Esophagus (tissue), 2 donors: Measurements from ENCODE around the gene RACGAP1. TPM values are rescaled to one million over a fixed set of nuclear protein-coding genes. Genes with fewer than 3 reads are reported as not detected.
A peak's percentile ranks its signal among the peaks of the same experiment; 100 is the strongest.

Experiments
- H3K27ac ChIP-seq, 2 donors: one replicate each; pipeline ENCODE4 v1.5.1; 2013; ENCODE audit warnings: low read depth in 2 of 2, mild to moderate bottlenecking in 2 of 2, inconsistent platforms in 1 of 2, low read length in 1 of 2, moderate library complexity in 1 of 2
- H3K27me3 ChIP-seq, 2 donors: one replicate each; pipeline ENCODE4 v1.6.1; 2013; ENCODE audit warnings: low read length in 2 of 2, control low read depth in 1 of 2, mild to moderate bottlenecking in 1 of 2; ENCODE audit not compliant: insufficient read depth in 2 of 2, control insufficient read depth in 1 of 2
- H3K36me3 ChIP-seq, 2 donors: one replicate each; pipeline ENCODE4 v1.6.1; 2013; ENCODE audit warnings: low read length in 1 of 2; ENCODE audit not compliant: control insufficient read depth in 2 of 2, insufficient read depth in 2 of 2
- H3K4me1 ChIP-seq, 2 donors: one replicate each; pipeline ENCODE4 v1.6.1; 2013; ENCODE audit warnings: low read length in 1 of 2; ENCODE audit not compliant: control insufficient read depth in 2 of 2, insufficient read depth in 2 of 2
- H3K4me3 ChIP-seq, 2 donors: one replicate each; pipeline ENCODE4 v1.5.1; 2013; ENCODE audit warnings: low read length in 2 of 2, mild to moderate bottlenecking in 2 of 2, low read depth in 1 of 2, moderate library complexity in 1 of 2
- H3K9me3 ChIP-seq, 2 donors: one replicate each; pipeline ENCODE4 v1.6.1; 2013; ENCODE audit warnings: mild to moderate bottlenecking in 2 of 2, low read depth in 1 of 2, low read length in 1 of 2, moderate library complexity in 1 of 2; ENCODE audit not compliant: control insufficient read depth in 2 of 2, insufficient read depth in 1 of 2
- WGBS, 2 donors: extraction: QIAGEN DNeasy Blood & Tissue Kit; methylation state at CpG; one replicate each; pipeline ENCODE4 v1.1.7; 2013; 5-methylcytosine and 5-hydroxymethylcytosine counted together
- polyA plus RNA-seq, 2 donors: library from polyadenylated mRNA; stranded (reverse); fragments of 200-250 nt; gene quantifications; one replicate each; pipeline ENCODE4 v1.2.3, GENCODE V29; 2013
- donor health status: healthy with polysubstance abuse.
- donor health status: Bipolar disorder and iron deficiency.

Gene RACGAP1
- polyA plus RNA-seq, 2 donors = 6.0 to 16.8 TPM

DNA sequence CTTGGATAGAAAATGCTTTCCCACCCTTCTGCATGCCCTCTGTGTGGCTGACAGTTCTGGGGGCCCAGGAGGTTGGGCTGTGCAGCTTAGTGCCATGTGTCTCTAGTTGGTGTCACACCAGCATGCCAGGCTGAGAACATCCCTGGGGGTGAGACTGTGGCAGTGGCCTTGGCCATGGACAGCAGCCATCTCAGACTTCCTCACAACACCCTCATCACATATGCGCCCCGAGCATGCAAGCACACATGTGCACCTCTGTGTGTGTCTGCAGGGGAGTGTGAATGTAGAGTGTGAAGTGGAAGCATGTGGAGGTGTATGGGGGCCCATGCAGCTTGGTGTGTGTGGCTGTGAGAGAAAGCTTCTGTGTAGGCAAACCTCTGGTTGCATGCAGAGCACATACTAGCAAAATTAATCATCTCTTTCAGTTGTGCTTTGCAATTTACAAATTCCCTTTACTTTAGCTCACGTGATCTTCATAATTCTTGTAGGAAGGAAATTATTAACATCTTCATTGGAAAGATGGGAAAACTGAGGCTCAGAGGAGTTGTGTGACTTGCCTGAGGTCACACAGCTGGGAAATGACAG, 40.5 kb upstream of the RACGAP1 start:
- Histone ChIP-seq H3K4me1 (peaks cover 3% of the 10 kb centered on the region in 2 donors), H3K4me3 (no peak overlapping the region), H3K27ac (no peak overlapping the region), H3K36me3 (no peaks in the 10 kb centered on the region), H3K9me3 (no peaks in the 10 kb centered on the region), H3K27me3 (no peaks in the 10 kb centered on the region)
- WGBS, 2 donors = 82 to 84% methylated on average over 3 of the region's 3 CpGs

DNA sequence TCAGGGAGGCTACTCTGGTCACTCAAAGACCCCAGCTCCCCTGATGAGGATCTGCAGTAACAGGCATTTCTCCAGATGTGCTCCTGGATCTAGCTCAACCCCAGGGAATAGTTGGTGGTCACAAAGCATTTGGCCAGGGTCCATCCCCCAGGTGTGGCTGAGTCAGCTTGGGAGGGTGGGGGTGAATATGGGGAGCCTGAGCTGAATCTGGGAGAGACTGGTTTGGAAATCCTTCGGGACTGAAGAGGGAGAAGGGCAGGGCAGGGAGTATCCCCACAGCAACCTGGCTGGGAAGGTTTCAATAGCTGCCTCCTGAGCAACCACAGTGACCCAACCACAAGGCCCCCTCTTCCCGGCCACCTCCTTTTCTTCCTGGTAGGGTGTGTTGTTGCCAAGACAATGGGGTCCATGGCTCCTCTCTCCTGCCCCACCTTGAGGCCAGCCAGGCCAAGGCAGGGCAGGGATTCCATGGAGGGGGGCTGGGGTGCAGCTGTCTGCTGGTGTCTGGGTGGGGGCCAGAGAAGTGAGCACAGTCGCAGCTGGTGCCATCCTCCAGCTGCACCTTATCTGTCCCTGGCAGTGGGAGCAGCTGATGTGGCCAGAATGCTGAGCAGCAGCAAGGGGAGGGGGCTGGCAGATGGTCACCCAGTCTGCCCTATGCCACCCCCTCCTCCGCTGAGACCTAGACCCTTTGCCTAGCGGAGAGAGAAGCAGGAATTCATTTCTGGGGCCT, 37.6 kb upstream of the RACGAP1 start:
- no peak overlapping the region for H3K4me3 ChIP-seq
- H3K27ac ChIP-seq = no peak overlapping the region
- 80 to 82% methylated on average over 5 of the region's 5 CpGs for WGBS, 2 donors
- H3K4me1 ChIP-seq = peaks cover 0 to 2% of the 10 kb centered on the region in 2 donors
- no peaks in the 10 kb centered on the region for H3K9me3 ChIP-seq
- peaks cover 0 to 4% of the 10 kb centered on the region in 2 donors for H3K27me3 ChIP-seq
- H3K36me3 ChIP-seq = no peaks in the 10 kb centered on the region

DNA sequence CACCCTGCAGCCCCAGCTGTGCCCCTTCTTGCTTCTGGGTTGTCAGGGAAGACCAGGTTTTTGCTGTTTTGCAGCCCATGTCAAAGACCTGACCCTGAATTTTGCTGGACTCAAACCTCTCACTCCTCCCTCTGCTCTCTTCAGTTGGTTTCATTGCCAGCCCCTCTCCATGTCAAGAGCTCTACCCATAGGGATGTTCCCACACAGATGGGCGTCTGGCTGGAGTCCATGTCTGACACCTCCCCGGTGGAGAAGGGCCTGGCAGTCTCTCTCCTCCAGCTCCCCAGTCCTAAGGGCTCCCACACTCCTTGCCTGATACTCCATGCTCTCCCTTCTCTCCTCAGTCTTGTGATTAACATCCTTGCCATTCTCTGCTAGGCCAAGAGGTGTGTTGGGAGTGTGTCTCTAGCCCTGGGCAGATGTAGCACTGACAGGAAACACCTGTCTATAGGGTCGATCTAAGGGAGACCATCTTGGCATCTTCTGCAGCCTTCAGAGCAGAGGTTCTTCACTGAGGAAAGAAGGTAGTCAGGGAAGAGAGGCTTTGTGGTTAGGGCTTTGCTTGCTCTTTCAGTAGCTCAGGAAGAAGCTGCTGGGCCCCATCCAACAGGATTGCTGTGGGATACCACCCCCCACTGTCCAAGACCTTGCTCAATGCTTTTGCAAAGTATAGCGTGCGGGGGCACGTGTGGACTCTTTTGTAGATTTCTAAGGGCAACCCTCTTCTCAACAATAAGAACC, 36.8 kb upstream of the RACGAP1 start:
- 67 to 73% methylated on average over 6 of the region's 6 CpGs for WGBS, 2 donors
- no peaks in the 10 kb centered on the region for H3K36me3 ChIP-seq

DNA sequence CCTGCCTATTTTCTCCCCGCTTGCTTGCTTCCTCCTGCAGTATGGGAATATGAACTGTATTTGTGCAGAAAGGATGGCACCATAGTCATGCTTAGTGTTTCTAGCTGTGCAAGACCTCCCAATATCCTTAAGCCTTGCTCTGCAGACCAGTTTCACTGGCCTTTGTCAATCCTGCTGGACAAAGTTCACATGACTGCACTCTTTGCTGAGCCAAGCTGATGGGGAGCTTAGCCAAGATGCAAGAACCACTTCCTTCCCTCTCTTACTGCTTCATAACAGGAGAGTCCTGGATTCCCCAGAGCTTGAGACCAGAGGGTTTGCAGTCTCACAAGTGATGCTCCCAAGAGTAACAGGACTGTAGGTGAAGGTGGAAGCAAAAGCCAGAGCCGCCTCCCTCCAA, 35.9 kb upstream of the RACGAP1 start:
- peaks cover 2 to 10% of the 10 kb centered on the region in 2 donors for H3K4me1 ChIP-seq
- H3K36me3 ChIP-seq = no peaks in the 10 kb centered on the region
- WGBS, 2 donors = 88 to 94% methylated on average over 2 of the region's 2 CpGs
- H3K9me3 ChIP-seq = no peaks in the 10 kb centered on the region
- H3K27ac ChIP-seq = no peak overlapping the region
- peaks cover 3 to 4% of the 10 kb centered on the region in 2 donors for H3K27me3 ChIP-seq
- no peak overlapping the region for H3K4me3 ChIP-seq

More for the DNA sequence above, 36.8 kb upstream of the RACGAP1 start:
- Histone ChIP-seq H3K27me3 (peaks cover 0 to 4% of the 10 kb centered on the region in 2 donors), H3K4me1 (peaks cover 1 to 2% of the 10 kb centered on the region in 2 donors), H3K4me3 (no peak overlapping the region), H3K27ac (no peak overlapping the region), H3K9me3 (no peaks in the 10 kb centered on the region)

DNA sequence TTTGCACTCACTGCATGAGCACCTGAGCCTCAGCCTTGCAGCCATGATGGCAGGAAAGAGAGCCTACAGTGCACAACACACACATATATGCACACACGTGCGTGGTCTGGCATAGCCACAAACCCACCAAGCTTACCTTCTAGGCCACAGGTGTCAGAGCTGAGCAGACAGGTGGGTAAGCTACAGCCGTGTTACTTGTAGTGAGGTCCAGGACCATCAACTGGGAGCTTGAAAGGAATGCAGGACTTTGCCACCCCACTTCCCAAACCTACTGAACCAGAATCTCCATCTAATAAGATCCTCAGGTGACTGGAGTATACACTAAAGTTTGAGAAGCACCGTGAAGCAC, 34.8 kb upstream of the RACGAP1 start:
- 62 to 65% methylated on average over 4 of the region's 4 CpGs for WGBS, 2 donors
- peaks cover 2 to 10% of the 10 kb centered on the region in 2 donors for H3K4me1 ChIP-seq
- peaks cover 3 to 4% of the 10 kb centered on the region in 2 donors for H3K27me3 ChIP-seq
- no peaks in the 10 kb centered on the region for H3K9me3 ChIP-seq
- H3K36me3 ChIP-seq = no peaks in the 10 kb centered on the region
- H3K4me3 ChIP-seq = no peak overlapping the region
- no peak overlapping the region for H3K27ac ChIP-seq

DNA sequence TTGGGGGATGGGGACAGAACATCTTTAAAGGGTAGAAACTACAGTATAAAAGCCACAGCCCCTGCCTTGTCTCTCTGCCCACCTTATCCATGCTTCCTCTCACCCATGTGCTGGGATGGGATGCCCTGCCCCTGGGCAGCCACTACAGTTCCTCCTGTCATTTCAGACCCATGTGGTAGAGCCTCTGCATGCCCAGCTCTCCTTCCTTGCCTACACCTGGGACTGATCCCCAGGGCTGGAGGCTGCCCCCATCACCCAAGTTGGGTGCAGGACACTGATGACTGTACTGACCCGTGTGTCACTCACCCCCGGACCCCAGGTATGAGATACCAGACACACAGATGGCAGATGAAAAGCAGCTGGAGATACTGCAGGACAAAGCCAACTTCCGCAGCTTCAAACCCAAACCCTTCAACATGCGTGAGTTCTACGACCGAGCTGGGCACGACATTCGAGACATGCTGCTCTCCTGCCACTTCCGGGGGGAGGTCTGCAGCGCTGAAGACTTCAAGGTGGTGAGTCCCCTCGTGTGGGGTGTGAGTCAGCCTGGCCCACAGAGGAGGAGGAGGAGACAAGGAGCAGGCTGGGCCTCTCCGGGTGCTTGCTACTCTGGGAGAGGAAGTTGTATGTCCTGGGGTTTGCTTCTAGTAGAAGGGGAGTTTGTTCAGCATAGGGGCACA, 34.3 kb upstream of the RACGAP1 start:
- Histone ChIP-seq H3K4me1 (peaks cover 2 to 10% of the 10 kb centered on the region in 2 donors), H3K4me3 (no peak overlapping the region), H3K9me3 (no peaks in the 10 kb centered on the region), H3K27me3 (peaks cover 3 to 4% of the 10 kb centered on the region in 2 donors), H3K27ac (no peak overlapping the region), H3K36me3 (no peaks in the 10 kb centered on the region)
- 61 to 72% methylated on average over 12 of the region's 12 CpGs for WGBS, 2 donors

DNA sequence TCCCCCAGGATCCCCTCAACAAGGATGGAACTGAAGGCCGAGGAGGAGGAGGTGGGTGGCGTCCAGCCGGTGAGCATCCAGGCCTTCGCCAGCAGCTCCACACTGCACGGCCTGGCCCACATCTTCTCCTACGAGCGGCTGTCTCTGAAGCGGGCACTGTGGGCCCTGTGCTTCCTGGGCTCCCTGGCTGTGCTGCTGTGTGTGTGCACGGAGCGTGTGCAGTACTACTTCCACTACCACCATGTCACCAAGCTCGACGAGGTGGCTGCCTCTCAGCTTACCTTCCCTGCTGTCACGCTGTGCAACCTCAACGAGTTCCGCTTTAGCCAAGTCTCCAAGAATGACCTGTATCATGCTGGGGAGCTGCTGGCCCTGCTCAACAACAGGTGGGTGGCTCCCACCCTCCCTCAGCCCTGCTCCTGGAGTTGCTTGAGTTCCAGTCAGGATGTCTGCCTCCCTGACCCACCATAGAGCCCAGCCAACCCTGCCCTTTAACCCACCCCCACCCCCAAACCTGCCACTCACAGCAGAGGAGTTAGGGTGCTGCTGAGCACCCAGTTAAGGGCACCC, 33.5 kb upstream of the RACGAP1 start:
- 86 to 89% methylated on average over 15 of the region's 15 CpGs for WGBS, 2 donors
- Histone ChIP-seq H3K36me3 (no peaks in the 10 kb centered on the region), H3K9me3 (no peaks in the 10 kb centered on the region), H3K4me3 (no peak overlapping the region), H3K4me1 (peaks cover 0 to 10% of the 10 kb centered on the region in 2 donors), H3K27me3 (peaks cover 3 to 4% of the 10 kb centered on the region in 2 donors), H3K27ac (no peak overlapping the region)

DNA sequence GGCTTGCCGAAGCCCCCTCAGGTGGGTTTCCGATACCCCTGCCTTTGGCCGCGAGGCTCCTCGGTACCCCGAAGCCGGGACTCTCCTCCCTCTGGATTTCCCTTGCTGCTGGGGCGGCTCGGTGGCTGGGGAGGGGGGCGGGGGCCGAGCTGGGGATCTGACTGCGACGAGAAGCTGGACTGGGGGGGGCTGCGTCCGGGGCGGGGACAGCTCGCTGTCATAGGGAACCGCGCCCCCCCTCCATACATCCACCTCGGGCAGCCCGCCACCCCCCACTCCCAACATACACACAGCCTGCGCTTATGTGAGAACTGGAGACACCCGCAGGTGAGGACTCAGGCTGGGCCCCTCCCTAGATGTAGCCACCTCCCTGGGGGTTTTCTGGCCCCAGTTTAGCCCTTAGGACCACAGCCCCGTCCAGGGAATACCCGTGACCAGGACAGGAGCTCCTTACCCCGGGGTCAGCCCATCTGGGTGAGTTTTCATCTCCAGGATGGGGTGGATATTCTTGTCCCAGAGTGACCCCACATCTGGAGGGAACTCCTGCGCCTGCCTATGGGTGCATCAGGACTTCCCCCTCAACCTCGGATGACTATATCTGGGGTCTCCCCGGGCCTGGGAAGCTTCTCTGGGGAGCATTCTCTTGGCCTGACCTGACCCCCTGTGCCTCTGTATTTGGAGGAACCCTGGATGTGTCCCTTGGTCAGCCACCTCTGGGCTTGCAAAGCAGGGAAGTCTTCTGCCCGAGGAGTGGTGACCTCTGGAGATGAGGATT, 32.8 kb upstream of the RACGAP1 start:
- Histone ChIP-seq H3K4me1 (peaks cover 0 to 10% of the 10 kb centered on the region in 2 donors), H3K27me3 (peaks cover 3 to 4% of the 10 kb centered on the region in 2 donors), H3K36me3 (no peaks in the 10 kb centered on the region), H3K9me3 (no peaks in the 10 kb centered on the region), H3K4me3 (peak overlapping the region; percentile 58 to 59), H3K27ac (no peak overlapping the region)
- 17 to 30% methylated on average over 19 to 30 of the region's 30 CpGs for WGBS, 2 donors
